Fibroblast of skin of left biceps (primary cell): ENCODE data around the gene SLMAP.

Experiments used
- DNase-seq, 2 experiments: peaks; one replicate each; pipeline ENCODE4 v3.0.0-alpha.2; 2013; ENCODE audit warnings: low read depth in 2 of 2

Gene SLMAP

DNA sequence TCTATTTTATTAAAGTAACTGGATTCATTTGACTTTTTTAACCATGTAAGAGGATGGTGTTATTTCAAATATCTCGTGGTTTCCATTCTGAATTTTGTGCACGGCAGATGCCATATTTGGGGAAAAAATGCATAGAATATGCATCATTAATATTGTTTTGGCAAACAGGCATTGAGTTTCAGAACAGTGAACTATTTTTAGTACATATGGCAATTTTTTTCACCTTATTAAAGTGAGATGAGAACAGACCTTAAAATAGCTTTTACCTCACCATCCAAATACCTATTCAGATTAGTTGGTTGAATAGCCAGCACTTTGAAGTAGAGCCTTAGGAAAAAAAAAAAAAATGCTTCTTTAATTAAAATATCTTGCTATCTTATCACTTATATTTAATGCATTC lies 134.8 kb downstream of the SLMAP start:
- peak; percentile 54 to 69 for DNase-seq

DNA sequence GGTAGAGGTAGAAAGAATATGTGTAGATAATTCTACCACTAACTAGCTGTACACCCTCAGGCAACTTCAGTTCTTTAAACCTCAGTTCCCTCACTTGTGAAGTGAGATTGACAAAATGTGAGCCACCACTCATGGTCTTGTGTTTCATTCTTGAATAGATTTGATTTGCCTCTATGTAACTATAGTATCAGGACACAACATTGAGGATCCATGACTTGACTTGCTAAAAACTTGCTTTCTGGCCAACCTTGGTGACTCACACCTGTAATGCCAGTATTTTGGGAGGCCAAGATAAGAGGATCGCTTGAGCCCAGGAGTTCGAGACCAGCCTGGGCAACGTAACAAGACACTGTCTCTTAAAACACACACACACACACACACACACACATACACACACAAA lies 136.3 kb downstream of the SLMAP start:
- DNase-seq, result no peak

DNA sequence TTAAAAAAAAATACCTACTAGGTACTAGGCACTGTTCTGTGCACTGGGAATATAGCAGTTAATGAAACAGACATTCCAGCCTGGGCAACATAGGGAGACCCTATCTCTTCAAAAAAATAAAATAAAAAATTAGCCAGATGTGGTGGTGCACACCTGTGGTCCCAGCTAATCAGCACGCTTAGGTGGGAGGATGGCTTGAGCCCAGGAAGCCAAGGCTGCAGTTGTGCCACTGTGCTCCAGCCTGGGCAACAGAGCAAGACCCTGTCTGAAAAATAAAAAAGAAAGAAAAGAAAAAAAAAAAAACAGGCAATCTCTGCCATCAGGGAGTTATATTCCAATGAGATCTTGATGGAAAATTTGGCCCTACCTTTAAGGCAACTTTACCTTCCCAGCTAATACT lies 137.0 kb downstream of the SLMAP start:
- DNase-seq, result no peak

DNA sequence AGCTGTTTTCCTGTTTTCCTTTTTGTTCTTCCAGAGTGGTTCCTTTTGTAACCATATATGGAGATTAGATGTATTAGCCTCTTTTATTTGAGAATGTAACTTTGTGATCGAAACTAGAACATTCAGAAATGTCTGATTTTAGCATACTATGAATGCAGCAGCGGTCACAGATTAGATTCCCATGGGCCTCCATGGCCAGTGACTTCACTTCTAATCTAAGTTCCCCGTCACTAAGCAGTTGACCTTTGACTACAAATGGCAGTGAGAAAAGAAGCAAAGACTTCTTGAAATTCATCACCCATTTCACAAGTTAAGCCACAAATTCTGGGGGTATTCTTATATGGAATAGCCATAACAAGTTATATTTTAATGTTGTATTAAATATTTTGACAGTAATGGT lies 137.6 kb downstream of the SLMAP start:
- DNase-seq, result no peak

DNA sequence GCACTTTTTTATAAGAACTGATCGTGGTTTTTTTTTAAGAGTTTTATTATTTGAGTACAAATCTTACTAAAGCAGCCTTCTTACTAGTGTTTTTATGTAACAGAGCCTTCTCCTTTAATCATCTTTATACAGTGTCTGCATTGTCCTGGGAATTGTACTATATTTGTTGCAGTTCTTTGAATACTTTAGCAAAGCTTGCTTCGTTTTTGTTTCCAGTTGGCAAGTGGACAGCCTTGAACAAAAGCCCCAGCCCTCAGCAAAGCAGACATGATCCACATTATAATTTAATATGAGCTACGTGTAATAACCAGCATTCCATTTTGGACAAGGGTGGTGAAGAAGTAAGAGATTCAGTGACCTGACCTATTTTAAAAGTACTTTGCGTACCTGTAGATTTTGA lies 139.9 kb downstream of the SLMAP start:
- no peak for DNase-seq

DNA sequence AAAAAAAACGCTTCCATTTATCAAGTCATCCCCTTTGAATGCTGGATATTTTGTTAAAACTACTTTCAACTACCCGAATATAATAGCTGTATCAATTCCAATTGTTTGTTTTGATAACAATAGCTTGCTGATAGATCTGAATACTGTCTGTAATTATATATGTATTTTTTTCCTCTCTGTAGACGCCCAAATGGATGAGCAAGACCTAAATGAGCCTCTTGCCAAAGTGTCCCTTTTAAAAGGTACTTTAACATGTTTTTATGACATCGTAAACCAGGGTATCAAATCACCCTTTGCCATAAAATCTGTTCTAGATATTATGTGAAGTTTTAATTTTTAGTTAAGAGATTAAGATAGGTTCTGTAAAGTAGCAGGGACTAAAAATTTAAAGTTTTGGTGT lies 140.6 kb downstream of the SLMAP start:
- no peak for DNase-seq

DNA sequence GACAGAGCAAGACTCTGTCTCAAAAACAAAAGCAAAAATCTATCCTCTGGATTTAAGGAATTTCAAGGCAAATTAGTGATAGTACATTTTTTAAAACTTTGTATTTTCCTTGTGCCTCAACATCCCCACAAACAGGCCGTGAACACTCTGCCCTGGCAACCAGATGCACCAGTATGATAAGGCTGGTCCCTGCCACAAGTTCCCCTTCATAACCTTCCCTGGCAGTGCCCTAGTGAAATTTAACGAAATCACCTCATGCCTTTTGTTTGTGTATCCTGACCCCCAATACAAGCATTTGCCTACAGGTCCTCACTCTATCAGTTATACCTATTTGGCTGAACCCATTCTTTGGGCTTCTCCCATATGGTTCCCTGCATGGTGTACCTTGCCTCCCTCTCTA lies 144.7 kb downstream of the SLMAP start:
- DNase-seq, result no peak

DNA sequence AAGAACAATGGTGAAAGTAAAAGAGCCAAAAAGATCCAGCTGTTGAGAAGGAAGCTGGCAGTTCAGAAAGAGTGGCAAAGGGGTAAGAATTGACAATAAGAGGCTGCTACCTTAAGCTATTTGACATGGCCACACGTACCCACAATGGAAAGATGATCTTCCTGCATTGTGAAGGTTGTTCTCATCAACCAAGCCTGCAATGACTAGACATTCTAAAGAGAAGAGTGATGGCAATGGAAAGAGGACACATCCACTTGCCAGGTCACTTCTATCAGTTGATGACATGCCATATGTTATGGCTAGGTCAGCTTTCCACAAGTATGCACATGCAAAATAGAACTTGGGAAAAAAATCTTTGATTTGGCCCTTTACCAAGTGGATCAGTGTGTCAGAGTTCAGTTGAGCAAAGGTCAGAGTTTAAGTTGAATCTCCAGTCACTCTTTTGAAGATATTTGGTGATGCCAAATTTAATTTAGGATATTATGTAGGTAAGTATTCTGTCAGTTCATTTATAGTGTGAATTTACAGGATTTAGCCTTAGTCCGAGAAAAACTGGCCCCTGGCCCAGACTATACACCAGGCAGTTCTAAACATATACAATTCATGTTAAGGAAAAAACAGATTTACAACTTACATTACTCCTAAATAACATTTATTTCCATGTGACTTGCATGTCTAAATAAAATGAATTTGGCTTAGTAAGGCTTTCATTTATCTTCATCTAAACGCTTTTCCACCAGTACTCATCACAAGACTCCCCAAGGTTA lies 147.2 kb downstream of the SLMAP start:
- no peak for DNase-seq

DNA sequence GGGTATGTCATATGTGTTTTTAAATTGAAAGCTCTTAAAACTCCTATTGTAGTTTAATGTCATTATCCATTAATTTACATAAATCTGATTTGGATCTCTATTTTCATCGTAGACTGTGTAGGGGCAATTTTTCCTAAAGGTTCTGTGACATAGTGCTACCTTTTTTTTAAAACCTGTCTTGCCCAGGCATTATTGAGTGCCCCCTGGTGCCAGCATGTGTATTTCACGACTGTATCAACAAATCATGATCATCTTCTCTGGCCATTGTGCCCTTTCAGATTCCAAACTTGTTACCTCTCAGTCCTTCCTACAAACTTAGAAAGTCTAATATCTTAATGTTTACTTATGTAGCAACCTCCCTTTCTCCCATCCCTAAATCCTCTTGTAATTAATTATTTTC lies 154.9 kb downstream of the SLMAP start:
- no peak for DNase-seq

DNA sequence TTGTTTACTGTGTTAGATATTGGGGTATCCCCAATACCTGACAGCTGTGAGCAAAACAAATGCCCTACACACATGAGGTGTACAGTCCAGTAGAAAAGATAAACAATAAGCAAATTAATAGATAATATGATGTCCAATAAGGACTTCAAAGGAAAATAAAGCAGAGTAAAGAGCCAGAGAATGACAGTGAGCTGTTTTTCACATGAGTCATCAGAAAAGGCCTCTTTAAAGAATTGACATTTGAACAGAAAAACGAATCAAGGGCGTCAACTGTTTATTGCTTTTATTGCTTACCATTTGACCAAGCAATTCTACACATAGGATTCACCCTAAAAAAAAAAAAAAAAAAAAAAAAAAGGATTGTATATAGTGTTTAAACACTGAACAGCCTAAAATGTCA lies 155.5 kb downstream of the SLMAP start:
- DNase-seq, result no peak

DNA sequence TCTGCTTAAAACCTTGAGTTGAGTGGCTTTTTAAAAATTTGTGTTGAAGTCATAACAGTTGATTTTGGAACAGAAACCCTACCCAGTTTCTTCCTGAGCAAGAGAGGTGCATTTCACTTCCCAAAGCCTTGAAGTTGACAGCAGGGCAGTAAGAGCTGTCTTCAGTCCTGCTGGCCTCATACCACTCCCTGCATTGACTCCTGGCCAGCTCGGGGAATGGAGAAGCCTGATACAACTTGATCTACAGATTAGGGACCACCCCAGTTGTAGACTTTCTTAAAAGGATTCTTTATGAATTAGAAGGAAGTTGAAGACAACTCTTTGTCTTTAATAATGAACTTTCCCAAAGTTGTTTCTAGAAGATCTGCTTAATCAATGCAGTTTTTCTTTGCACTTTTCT lies 161.5 kb downstream of the SLMAP start:
- DNase-seq, result no peak

DNA sequence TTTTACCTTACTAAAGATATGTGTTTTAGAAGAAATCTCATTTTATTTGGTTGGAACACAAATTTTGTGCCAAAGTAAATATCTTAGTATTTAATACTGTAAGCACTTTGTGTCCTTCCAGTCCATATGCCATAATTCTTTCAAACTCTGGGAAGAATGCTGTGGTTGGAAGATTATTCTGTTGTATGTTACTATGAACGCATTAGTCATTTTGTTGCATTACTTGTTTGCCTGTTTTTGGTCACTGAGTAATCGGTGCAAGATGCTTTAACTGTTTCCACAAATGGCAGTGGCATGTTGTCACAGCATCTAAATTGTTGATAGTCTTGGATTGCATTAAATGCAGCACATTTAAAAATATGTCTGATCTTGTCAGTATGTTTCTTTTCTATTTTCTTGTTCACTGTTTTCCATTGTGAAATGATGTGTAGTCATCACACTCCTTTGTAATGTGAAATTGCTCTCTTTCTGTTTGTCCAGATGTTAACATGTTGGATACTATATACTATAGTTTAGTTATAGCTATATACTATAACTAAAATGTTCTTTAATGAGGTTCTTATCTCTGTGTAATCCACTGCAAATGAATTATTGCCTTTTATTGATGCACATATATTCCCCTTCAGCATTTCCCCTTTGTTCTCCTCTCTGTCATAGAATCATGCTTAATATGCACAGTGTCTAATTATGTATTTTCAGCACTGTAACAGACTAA lies 162.2 kb downstream of the SLMAP start:
- peak; percentile 78 to 81 for DNase-seq

DNA sequence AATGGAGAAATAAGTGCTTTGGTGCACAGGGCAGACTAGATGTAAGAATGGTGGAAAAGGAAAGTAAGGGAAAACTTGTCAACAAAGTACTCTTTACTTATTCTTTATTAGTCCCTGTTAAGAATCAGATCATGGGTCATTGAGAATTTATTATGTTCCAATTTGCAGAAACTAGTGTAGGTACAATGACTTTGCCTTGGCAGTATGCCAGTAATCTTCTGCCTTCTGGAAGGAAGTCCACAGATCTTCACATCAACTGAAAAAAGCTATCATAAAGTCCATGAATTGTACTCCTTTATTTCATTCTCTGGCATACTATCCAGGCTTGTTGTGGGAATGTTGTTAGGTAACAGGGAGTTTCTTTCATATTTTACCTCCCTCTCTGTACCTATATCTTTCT lies 163.9 kb downstream of the SLMAP start:
- DNase-seq, result no peak

DNA sequence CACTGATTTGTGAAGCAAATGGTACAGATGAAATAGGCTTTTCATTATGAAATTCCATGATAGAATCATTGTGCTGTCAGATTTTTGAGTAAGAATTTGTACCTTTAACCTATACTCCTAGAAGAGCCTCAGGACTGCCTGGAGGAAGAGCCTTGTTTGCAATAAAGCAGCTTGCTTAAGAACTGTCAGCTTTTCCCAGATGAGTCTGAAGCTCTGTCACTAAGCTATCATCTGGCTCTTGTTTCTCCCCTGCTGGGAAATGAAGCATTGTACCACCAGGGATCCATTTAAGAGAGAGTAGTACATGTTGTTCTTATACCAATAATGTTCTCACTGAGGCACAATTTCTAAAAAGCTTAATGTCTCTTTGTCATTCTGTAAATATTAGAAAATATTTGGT lies 167.0 kb downstream of the SLMAP start:
- no peak for DNase-seq

DNA sequence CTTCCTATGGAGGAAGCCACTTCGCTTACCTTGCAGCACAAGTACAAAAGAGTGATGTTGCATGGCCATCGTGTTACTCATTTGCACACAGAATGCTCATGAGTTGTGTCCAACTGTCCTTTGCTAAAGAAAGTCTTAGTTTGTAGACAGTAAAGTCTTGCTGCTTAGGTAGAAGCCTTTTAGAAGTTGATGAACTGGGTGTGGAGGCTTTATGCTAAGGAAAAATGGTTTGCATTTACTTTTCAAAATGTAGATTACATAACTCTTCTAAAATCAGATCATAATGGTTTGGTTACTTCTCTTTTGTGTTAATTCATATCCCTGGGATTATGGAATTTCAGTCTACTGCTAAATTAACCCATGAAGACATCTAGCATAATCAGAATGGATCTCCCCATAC lies 167.6 kb downstream of the SLMAP start:
- DNase-seq, result no peak

DNA sequence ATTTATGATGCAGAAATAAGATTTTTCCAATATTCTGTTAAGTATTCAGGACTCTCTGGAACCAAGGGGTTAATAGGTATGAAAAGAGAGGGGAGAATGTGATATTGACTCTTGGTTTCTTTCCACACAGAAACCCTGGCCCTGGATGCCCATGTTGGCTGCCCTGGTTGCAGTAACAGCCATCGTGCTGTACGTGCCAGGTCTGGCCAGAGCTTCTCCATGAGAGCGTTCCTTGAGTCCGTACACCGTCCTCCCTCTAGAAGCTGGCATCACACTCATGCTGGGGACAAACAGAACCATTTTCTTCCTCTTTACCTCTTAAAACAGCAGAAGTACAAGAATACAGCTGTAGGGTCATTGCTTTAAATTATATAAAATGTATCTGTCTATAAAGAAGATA lies 171.1 kb downstream of the SLMAP start:
- no peak for DNase-seq

DNA sequence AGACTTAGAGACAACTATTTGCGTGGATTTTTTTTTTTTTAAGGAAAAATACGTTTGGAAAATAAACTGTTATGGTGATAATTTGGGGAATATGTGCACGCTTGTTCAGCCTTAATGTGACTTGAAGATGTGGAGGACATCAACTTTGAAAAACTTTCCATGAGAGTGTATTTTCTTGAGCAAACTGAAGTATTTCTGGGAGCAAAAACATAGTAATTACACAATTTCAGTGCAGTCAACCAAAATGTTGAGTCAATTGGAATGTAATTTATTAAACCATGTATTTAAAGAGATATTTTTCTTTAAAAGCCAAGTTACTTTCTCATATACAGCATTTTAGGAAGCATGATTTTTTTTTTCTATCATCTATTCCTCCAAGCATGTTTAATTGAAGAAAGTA lies 171.8 kb downstream of the SLMAP start:
- no peak for DNase-seq

DNA sequence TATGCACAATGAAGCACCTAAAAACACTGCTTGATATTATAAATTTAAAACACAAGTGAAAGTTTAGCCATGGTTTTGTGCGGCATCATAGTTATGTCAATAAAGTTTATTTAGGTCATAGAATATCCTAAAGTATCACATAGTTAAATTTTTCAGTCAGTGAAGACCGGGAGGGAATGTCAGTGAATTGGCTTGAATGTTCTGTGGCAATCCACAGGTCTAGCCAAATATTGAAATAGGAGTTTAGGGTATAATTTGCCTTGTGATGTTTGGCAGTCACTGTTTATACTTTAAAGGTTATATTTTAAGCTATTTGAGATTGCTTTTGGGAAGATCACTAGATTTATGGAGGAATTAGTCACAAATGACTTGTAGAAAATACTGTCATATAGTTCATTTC lies 172.4 kb downstream of the SLMAP start:
- no peak for DNase-seq

DNA sequence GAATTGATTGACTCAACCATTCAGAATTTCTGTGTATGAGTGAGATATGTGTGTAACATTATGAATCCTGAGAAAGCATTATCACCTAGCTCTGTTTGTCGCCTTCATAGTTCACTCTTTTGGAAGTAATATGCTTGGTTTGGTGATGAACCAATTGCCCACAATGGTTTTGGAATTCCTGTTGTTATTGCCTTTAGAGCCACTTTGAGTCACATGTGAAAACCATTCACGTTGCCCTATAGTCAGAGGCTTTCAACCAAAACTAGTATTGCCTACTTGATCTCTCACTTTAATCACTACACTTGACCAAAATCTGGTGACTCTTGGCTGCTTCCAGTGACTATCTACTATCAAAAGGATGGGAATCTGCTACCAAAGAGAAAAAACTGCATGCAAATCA lies 173.9 kb downstream of the SLMAP start:
- DNase-seq, result no peak

DNA sequence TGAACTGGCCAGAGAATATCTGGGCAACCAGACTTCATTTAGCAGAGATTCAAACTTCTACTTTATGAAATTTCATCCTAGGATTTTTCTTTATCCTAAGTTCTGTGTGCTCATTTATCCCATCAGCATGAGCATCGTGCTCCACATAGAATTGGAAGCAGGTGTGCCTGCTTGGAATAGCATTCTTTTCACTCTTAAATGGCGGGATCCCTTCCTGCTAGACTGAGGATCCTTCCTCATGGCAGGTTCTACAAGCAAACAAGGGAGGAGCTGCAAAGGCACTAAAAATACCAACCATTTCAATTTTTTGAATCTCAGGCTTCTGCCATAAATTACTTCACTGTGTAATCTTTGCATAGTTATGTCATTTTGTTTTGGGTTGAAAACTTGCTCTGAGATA lies 177.5 kb downstream of the SLMAP start:
- DNase-seq, result no peak

DNA sequence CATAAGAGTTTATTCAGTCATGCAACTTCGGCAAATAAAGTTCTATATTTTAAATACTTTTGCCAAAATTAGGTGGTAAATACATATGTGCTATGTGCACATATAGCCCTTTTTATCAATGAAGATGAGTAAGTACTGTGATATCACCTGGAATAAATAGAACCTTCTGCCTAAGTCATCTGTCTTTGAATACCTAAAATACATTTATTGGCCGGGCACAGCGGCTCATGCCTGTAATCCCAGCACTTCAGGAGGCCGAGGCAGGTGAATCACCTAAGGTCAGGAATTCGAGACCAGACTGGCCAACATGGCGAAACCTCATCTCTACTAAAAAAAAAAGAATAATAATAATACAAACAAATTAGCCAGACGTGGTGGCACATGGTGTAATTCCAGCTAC lies 178.3 kb downstream of the SLMAP start:
- DNase-seq, result no peak

DNA sequence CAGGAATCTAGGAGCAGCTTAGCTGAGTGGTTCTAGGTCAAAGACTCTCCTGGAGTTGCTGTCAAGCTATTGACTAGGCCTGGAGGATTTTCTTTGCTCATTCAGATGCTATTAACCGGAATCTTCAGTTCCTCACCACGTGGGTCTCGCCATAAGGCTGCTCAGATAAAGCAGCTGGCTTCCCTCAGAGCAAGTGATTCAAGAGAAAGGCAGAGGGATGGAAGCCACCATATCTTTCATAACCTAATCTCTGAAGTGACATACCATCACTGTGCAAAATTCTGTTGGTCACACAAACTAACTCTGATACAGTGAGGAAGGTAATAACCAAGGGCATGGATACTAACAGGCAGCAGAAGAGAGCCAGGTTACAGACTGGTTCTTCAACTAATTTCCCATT lies 179.4 kb downstream of the SLMAP start:
- DNase-seq, result no peak

DNA sequence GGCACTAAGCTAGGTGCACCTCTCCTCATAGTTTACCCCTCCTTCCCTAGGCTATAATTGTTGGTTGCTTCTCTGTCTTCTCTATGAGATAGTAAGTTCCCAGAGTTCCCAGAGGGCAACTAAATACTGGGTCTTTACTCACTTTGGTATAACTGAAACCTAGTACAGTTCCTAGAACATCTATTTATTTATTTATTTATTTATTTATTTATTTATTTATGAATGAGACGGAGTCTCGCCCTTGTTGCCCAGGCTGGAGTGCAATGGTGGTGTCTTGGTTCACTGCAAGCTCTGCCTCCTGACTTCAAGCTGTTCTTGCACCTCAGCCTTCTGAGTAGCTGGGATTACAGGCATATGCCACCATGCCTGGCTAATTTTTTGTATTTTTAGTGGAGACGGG lies 181.0 kb downstream of the SLMAP start:
- no peak for DNase-seq

DNA sequence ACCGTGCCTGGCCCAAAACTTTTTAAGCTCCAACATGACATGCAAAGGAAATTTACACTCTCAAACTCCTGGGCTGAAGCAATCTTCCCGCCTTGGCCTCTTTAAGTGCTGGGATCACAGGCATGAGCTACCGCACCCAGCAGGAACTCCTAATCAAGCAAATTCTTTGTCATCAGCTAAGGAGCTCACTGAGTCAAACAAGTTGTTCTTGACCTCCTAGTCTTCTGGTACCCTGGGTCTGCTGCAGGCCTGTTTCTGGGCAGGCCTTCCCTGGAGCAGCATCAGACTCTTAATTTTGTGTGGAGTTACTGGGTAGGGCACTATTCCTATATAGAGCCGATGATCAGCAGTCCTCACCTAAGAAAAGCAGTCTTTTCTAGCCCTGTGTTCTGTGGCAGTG lies 183.7 kb downstream of the SLMAP start:
- no peak for DNase-seq
